NCI-H526 (cell line): ENCODE data around the gene FMOD.

ENCODE experiments used
- DNase-seq, 2 experiments: peaks; one replicate each; lab custom pipeline; 2025; lab: John Stamatoyannopoulos, UW

FMOD gene

GRCh38 chr1:203360547-203361185 is 9.7 kb upstream of the FMOD start:
- no peak for DNase-seq

DNA sequence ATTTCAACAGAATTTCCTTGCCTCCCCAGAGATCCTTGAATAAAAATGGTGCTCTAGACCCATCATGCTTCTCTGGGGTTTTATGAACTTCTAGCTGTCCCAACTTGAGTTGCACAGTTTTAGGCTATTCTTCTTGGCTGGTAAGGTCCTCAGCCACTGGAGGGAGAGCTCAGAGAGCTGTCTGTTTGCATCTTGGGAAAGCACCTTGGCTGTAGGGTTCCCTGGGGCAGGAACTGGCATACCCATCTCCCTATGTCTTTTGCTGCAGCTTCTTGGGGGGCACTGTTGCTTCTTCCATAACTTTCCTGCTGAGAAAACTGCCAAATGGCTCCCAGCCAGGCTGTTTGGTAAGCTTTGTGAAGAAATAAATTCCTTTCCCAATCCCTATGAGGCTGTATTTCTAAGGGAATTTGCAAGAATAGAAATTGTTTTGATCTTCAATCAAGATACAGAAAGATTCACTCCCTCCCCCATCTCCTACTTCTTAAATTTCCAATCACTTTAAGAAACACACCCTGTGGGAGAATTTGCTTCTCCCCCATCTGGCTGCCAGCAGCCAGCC is 8.2 kb upstream of the FMOD start:
- no peak for DNase-seq

GRCh38 chr1:203354246-203354645 is 3.3 kb upstream of the FMOD start:
- no peak for DNase-seq

DNA sequence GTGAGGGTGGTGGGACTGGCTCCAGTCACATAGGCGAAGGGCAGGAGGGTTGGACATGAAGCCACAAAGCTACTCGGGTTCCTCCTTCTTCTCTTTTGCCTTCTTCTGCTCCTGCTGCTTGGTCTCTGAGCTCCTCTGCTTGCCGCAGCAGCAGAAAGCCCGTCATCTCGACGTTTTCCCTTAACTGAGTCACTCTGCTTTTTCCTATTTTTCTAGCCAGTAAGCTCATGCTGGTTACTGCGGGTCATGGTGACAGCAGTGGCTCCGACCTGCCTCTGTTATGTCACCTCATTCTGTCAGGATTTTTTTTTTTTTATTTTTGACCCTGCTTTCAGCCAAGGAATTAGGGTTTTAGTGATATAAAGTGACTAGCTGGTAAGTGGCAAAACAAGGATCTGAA is 2.6 kb upstream of the FMOD start:
- DNase-seq: no peak

- DNase-seq: no peak
Measured at GRCh38 chr1:203349773-203350524, 973 bp downstream of the FMOD start.

GRCh38 chr1:203349166-203349565 is 1.8 kb downstream of the FMOD start:
- DNase-seq: no peak

DNA sequence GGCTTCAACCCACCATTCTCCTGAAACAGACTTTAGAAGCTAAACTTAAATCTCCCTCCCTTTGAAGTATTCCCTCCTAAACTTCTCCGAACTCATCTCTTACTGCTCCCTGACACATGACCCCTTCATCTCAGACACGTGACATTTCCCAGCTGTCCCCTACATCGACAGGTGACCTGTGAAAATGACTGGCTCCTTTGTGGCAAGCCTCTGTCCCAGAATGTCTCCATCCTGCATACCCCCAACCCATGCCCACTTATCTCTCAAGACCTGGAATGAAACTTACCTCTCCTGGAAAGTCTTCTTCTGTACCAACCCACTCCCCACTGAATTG is 4.2 kb downstream of the FMOD start:
- no peak for DNase-seq

GRCh38 chr1:203346060-203346768 is 4.7 kb downstream of the FMOD start:
- DNase-seq: no peak

GRCh38 chr1:203343956-203344754 is 6.8 kb downstream of the FMOD start:
- DNase-seq: no peak

- peak; percentile 22 to 57 for DNase-seq
Measured at GRCh38 chr1:203342192-203342940, 8.6 kb downstream of the FMOD start.

GRCh38 chr1:203340112-203340790 is 10.7 kb downstream of the FMOD start:
- peak; percentile 52 to 86 for DNase-seq

GRCh38 chr1:203338335-203339036 is 12.4 kb downstream of the FMOD start:
- peak; percentile 7 to 52 for DNase-seq

DNA sequence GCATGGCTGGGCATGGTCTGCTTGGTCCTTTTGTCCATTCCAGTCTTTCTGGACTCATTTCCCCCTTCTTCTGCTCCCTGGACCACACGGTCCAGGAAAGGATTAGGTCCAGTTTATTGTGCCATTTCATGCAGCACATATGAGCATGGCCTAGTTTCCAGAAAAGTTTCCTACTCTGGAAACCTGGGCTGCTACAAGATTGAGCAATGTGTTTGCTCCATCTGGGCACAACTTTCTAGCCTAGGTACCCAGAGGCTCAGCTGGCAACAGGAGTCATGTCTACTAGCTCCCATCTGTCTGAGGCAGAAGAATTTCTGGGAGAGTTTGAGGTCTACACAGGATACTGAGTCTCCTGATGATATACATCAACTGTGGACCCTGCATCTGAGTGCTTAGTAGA is 14.8 kb downstream of the FMOD start:
- DNase-seq: no peak

DNA sequence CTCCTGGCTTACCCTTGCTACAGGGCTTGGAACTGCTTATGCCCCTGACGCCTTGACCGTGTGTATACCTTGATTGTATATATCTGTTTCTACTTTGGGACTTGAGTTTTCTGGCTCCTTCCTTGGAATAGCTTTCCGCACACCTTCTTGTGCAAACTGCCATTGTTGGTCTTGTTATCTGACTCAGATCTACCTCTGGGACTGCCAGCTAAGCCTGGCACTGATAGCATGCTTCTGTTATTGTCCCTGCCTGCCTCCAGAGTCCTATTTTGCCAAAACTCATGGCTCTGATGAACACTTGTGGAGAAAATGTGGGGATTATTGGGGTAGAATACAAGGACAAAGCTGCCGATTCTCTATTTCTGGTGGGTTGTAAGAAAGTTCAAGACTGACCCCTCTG is 15.4 kb downstream of the FMOD start:
- no peak for DNase-seq

- DNase-seq: no peak
Measured at GRCh38 chr1:203331224-203331623, 19.7 kb downstream of the FMOD start.

DNA sequence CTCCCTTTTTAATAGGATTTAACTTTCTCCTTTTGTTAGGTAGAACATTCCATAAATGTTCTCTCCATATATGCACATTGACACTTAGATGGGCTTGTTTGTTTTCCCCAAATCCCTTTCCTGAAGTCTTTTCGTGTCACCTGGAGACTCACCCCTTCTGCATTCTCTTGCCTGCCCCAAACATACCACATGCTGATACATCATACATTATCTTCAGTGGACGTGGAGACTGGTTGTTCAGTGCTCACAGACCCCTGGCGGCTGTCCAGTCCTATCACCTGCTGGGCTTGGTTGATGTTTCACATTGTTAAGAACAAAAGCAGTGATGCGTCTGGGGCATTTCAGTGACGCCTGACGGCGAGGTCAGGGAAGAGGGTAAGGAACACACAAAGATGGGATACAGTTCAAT is 22.2 kb downstream of the FMOD start:
- no peak for DNase-seq

GRCh38 chr1:203327684-203328457 is 23.1 kb downstream of the FMOD start:
- peak in 1 of 2 experiments; percentile 72 for DNase-seq

DNA sequence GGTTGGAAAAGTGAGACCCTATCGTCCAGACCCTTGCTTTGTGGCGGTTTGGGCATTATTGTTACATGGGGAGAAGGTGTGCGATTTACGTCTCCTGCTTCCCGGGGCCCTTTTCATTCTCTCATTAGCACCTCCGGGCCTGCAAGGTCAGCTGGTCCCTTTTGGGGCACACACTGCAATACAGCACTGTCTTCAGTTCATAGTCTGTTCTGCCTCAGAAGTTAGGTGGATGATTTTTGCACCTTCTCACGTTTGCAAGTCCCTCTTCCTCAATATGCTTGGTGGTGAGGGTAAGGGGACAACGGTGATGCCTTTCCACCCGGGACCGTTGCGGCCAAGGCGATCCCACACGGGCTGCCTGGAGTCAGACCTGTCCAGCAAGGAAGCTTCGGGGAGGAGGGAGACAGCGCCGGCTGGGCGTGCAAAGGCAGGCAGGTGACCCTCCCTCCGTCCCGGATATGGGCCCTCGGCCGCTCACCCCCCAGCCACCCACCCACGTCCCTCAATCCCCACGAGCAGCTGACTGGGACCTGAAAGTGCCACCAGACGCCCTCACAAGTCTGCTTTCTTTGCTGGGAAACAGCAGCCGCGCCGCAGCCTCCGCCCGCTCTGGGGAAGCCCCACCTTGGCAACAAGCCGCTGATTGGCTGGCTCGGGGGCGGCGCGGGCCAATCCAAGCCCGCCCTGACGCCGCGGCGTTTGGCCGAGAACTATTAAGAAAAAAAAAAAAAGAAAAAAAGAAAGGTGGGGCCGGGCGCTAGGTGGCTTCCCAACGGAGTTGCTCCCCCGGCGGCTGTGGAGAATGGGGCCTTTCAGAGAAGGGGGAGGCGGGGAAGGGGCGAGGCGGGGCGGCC is 23.9 kb downstream of the FMOD start:
- DNase-seq: peak; percentile 78 to 94
